Adipose tissue (tissue), 3 donors: Measurements from ENCODE around the gene RBPJL. TPM values are rescaled to one million over a fixed set of nuclear protein-coding genes. Genes with fewer than 3 reads are reported as not detected.

Experiments
- H3K27ac ChIP-seq: one replicate; pipeline ENCODE4 v1.5.1; 2013; ENCODE audit warnings: low read depth, low read length
- WGBS, 3 donors: extraction: QIAGEN DNeasy Blood & Tissue Kit; methylation state at CpG; one replicate each; pipeline ENCODE4 v1.1.7; 2013; 5-methylcytosine and 5-hydroxymethylcytosine counted together
- polyA plus RNA-seq, 3 donors: library from polyadenylated mRNA; stranded (reverse); fragments of 200-250 nt; gene quantifications; one replicate each; pipeline ENCODE4 v1.2.3, GENCODE V29; 2013
- donor health status: healthy with polysubstance abuse.
- donor health status: Bipolar disorder and iron deficiency.
- donor health status: healthy.

The RBPJL gene, protein sequence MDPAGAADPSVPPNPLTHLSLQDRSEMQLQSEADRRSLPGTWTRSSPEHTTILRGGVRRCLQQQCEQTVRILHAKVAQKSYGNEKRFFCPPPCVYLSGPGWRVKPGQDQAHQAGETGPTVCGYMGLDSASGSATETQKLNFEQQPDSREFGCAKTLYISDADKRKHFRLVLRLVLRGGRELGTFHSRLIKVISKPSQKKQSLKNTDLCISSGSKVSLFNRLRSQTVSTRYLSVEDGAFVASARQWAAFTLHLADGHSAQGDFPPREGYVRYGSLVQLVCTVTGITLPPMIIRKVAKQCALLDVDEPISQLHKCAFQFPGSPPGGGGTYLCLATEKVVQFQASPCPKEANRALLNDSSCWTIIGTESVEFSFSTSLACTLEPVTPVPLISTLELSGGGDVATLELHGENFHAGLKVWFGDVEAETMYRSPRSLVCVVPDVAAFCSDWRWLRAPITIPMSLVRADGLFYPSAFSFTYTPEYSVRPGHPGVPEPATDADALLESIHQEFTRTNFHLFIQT
- polyA plus RNA-seq, result 100 to 1,000 TPM in 1 of 3 donors, under 1 TPM in 1, not detected in 1; 0.19 to 233 TPM

DNA sequence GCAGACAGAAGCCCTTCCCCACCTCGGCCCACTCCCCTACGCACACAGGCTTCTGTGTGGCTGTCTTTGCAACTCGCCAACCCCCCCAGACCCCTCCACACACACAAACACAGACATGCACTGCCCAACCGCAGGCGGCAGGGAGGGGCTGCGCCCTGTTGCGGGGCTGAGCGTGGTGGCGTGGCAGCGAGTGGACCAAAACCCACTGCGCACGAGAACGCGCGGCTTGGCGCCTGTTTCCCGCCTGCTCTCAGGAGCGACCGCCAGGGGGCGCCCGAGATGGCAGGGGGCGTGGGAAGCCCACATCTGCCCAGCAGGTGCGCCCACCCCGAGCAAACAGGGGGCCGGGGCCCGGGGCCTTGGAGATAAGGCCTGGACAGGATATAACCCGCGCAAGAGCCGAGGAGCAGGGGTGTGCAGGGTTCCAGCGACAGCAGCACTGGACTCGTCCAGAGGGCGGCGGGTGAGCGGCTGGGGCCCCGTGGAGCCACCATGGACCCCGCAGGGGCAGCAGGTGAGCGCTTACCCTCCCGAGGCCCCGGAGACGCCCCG lies at the start of gene RBPJL:
RBPJL (plus strand) TSS at position 410 of the 552 bp plus-strand sequence; CDS start at position 493, 83 bp downstream.
- WGBS, 3 donors, result 12 to 24% (median 22%) methylated on average over 41 of the region's 41 CpGs
- no peak within 1 kb of the TSS for H3K27ac ChIP-seq

DNA sequence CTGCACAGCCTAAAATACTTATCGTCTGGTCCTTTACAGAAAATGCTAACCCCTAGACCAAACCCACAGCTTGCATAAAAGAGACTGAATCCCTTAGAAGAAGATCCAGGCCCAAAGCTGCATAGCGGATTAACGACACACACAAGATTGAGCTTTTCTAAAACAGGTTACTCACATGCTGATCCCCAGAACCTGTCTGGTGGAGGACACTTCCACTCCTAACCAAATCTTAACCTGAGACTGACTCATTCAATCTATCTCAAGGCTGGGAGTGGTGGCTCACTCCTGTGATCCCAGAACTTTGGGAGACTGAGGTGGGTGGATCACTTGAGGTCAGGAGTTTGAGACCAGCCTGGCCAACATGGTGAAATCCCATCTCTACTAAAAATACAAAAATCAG lies 49.5 kb upstream of the RBPJL start:
- no peak overlapping the region for H3K27ac ChIP-seq
- 75 to 78% (median 76%) methylated on average over 3 of the region's 3 CpGs for WGBS, 3 donors

DNA sequence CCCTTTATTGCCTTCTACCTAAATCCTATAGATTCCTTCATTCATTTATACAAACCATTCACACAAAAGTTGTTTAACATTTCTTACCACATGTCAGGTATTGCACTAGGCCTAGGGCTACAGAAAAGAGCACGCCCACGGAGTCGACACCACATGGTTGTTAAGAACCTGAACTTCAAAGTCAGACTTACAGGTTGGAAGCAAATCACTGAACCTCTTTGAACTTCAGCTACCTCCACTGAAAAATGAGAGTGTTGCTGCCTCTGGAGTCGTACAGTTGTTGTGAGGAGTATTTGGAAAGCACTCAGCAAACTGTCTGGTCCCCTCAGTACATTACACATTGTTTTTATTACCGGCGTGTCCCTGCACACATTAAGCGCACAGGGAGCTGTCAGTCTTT lies 48.9 kb upstream of the RBPJL start:
- 84 to 88% (median 88%) methylated on average over 7 of the region's 7 CpGs for WGBS, 3 donors

DNA sequence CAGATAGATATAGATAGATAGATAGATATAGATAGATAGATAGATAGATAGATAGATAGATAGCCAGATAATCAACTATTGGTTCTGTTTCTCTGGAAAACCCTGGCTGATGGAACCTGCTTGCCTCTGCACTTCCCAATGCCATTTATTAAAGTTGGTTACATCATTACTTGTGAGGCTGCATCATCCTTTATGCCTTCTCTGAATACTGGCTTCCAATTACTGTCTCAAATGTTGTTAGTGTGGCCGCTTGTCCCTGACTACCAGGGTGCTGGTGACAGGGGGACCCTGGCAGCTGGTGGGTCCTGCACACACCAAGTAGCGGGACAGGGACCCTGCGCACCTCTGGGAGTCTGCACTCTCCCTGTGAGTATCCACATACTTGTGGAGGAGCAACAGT lies 48.4 kb upstream of the RBPJL start:
- H3K27ac ChIP-seq, result no peak overlapping the region
- 93% methylated on average over 3 of the region's 3 CpGs for WGBS, 3 donors

More for the DNA sequence above, 48.9 kb upstream of the RBPJL start:
- no peak overlapping the region for H3K27ac ChIP-seq

DNA sequence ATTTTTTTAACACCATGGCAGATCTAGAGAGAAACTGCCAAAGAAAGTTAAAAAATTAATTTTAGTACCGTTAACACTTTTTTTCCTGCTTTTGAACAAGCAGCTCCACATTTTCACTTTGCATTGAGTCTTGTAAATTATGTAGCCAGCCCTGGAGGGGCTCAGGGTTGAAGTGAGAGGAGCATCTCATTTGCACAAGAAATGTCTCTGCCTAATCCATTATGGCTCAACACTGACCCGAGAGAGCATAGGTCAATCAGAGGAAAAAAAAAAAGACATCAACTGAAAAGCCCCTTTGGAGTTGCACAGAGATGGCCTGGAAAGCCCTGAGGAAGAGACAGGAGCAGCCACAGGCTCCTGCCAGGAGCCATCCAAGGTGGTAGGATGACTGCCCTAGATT lies 48.0 kb upstream of the RBPJL start:
- 44 to 54% (median 47%) methylated on average over 2 of the region's 2 CpGs for WGBS, 3 donors
- no peak overlapping the region for H3K27ac ChIP-seq

- 73 to 87% (median 77%) methylated on average over 3 of the region's 3 CpGs for WGBS, 3 donors
- H3K27ac ChIP-seq, result no peak overlapping the region
These were observed 42.9 kb upstream of the RBPJL start for GRCh38 chr20:45263556-45264266.

GRCh38 chr20:45266977-45267376 lies 39.7 kb upstream of the RBPJL start:
- no peak overlapping the region for H3K27ac ChIP-seq

- H3K27ac ChIP-seq, result no peak overlapping the region
- WGBS, 3 donors, result 71 to 74% (median 73%) methylated on average over 3 of the region's 3 CpGs
These were observed 38.1 kb upstream of the RBPJL start for GRCh38 chr20:45268531-45268930.

GRCh38 chr20:45269056-45269455 lies 37.6 kb upstream of the RBPJL start:
- WGBS, 3 donors, result 63 to 80% (median 78%) methylated on average over 3 of the region's 3 CpGs
- no peak overlapping the region for H3K27ac ChIP-seq

- no peak overlapping the region for H3K27ac ChIP-seq
- WGBS, 3 donors, result 80 to 87% (median 81%) methylated on average over 4 of the region's 4 CpGs
These were observed 36.8 kb upstream of the RBPJL start for GRCh38 chr20:45269754-45270270.

- 29 to 76% (median 74%) methylated on average over 3 of the region's 3 CpGs for WGBS, 3 donors
These were observed 31.3 kb upstream of the RBPJL start for GRCh38 chr20:45275338-45275737.

DNA sequence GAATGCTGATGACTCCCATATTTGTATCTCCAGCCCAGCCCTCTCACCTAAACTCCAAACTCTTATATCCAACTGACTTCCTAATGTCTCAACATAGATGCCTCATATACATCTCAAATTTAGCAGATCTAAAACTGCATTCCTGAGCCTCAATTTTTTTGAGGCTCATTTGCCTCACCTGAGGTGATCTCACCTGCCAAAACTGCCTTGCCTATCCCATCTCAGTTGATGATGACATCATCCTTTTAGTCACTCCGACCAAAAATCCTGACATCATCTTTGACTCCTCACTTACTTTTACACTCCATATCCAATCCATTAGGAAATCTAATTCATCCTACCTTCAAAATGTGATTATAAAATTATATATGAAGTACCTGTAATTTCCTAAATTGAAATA lies 26.6 kb upstream of the RBPJL start:
- no peak overlapping the region for H3K27ac ChIP-seq
- WGBS, 3 donors, result 70 to 82% (median 72%) methylated on average over 1 of the region's 1 CpG

More at GRCh38 chr20:45275338-45275737, 31.3 kb upstream of the RBPJL start:
- no peak overlapping the region for H3K27ac ChIP-seq

GRCh38 chr20:45282700-45283550 lies 23.7 kb upstream of the RBPJL start:
- WGBS, 3 donors, result 65 to 70% (median 70%) methylated on average over 7 of the region's 7 CpGs
- H3K27ac ChIP-seq, result no peak overlapping the region

DNA sequence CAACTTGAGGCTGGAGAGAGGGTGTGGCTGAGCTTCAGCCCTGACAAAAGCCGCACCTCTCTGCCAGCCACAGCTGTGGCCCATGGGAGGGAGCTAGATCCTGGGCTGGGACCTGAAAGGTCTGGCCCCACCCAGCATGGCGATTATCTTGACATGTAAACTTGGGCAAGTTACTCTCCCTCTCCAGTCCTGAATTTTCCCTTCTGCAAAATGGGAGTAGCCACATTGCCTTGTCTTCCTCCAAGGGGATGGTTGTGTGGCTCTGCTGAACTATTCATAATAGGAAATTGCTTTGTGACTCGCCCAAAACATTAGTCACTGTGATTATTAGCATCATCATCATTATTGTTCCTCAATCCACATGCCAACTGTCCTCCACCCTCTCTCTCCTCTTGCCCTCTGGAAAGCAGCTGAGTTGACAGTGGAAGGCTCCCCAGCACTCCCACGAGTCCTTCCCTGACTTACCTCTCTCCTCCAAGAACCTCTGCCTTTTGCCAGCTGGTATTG lies 23.0 kb upstream of the RBPJL start:
- 42 to 64% (median 55%) methylated on average over 4 of the region's 4 CpGs for WGBS, 3 donors
- H3K27ac ChIP-seq, result no peak overlapping the region

- H3K27ac ChIP-seq, result no peak overlapping the region
- WGBS, 3 donors, result 75 to 88% (median 84%) methylated on average over 4 of the region's 4 CpGs
These were observed 18.3 kb upstream of the RBPJL start for GRCh38 chr20:45288376-45288775.

- H3K27ac ChIP-seq, result no peak overlapping the region
- 88 to 91% (median 89%) methylated on average over 5 of the region's 5 CpGs for WGBS, 3 donors
These were observed 17.8 kb upstream of the RBPJL start for GRCh38 chr20:45288860-45289259.

GRCh38 chr20:45289942-45290676 lies 16.5 kb upstream of the RBPJL start:
- 73 to 80% (median 76%) methylated on average over 13 of the region's 13 CpGs for WGBS, 3 donors
- no peak overlapping the region for H3K27ac ChIP-seq
